Endodermal cell (in vitro differentiated cells): ENCODE measurements around the gene GJC1. TPM values are rescaled to one million over a fixed set of nuclear protein-coding genes. Genes with fewer than 3 reads are reported as not detected.

Experiments
- DNase-seq: peaks from one replicate; pipeline ENCODE4 v3.0.0-alpha.2; 2017
- H3K27ac ChIP-seq: 2 replicates; pipeline ENCODE4 v1.5.1; 2013; ENCODE audit warnings: mild to moderate bottlenecking, low read depth, low read length, moderate library complexity
- H3K27me3 ChIP-seq: 2 replicates; pipeline ENCODE4 v1.6.1; 2013; ENCODE audit warnings: mild to moderate bottlenecking, low read length, moderate library complexity; ENCODE audit not compliant: insufficient read depth, control insufficient read depth, poor library complexity, severe bottlenecking
- H3K36me3 ChIP-seq: 2 replicates; pipeline ENCODE4 v1.7.0; 2013; ENCODE audit warnings: mild to moderate bottlenecking, low read length, moderate library complexity; ENCODE audit not compliant: control insufficient read depth, insufficient read depth
- H3K4me1 ChIP-seq: one replicate; pipeline ENCODE4 v1.7.0; 2013; ENCODE audit warnings: low read length; ENCODE audit not compliant: control insufficient read depth, insufficient read depth
- H3K4me3 ChIP-seq: 2 replicates; pipeline ENCODE4 v1.5.1; 2013; ENCODE audit warnings: mild to moderate bottlenecking, low read length, moderate library complexity
- H3K9ac ChIP-seq: 2 replicates; pipeline ENCODE4 v1.6.1; 2013; ENCODE audit warnings: mild to moderate bottlenecking, low read length, moderate library complexity; ENCODE audit not compliant: poor library complexity, severe bottlenecking; ENCODE audit errors: extremely low read depth
- H3K9me3 ChIP-seq: 2 replicates; pipeline ENCODE4 v1.6.1; 2013; ENCODE audit warnings: mild to moderate bottlenecking, low read length, moderate library complexity; ENCODE audit not compliant: control insufficient read depth
- H3K27ac Mint-ChIP-seq: 2 replicates; pipeline ENCODE4 v1.8.0; 2020; ENCODE audit warnings: mixed read lengths
- H3K27me3 Mint-ChIP-seq: 2 replicates; pipeline ENCODE4 v1.8.0; 2021; ENCODE audit warnings: mild to moderate bottlenecking, mixed read lengths; ENCODE audit not compliant: insufficient read depth
- H3K36me3 Mint-ChIP-seq: 2 replicates; pipeline ENCODE4 v1.8.0; 2020; ENCODE audit warnings: low read depth, mixed read lengths
- H3K4me1 Mint-ChIP-seq: 2 replicates; pipeline ENCODE4 v1.8.0; 2020; ENCODE audit warnings: mixed read lengths
- H3K4me3 Mint-ChIP-seq: 2 replicates; pipeline ENCODE4 v1.8.0; 2020; ENCODE audit warnings: mild to moderate bottlenecking, moderate library complexity, mixed read lengths
- H3K9me3 Mint-ChIP-seq: 2 replicates; pipeline ENCODE4 v1.8.0; 2020; ENCODE audit warnings: mild to moderate bottlenecking, mixed read lengths
- CTCF ChIP-seq: fragments of 200-600 bp; sonication (generic); conservative IDR thresholded peaks from 2 replicates; pipeline ENCODE4 v1.5.0; 2021; ENCODE audit warnings: antibody characterized with exemption, mild to moderate bottlenecking
- WGBS, 2 experiments: methylation state at CpG; one replicate each; pipeline versions ENCODE4 v1.1.5 to v1.1.7; 2013; ENCODE audit warnings: missing lambda C conversion rate in 2 of 2, mixed read lengths in 1 of 2; ENCODE audit not compliant: insufficient coverage in 1 of 2, insufficient read length in 1 of 2; 5-methylcytosine and 5-hydroxymethylcytosine counted together
- total RNA-seq, 2 donors: library from RNA; stranded (reverse); fragmentation: NEBNext Ultra II Directional in 1 of 2; extraction: Animal tissue kit (Norgen Biotek cat#: 25700) in 1 of 2; gene quantifications; 2 replicates in 1 of 2; 3 replicates in 1 of 2; pipeline ENCODE4 v1.2.1, GENCODE V29; 2021

The GJC1 gene
- total RNA-seq, 2 donors from 2014 or later: 81.9 to 108 TPM

DNA sequence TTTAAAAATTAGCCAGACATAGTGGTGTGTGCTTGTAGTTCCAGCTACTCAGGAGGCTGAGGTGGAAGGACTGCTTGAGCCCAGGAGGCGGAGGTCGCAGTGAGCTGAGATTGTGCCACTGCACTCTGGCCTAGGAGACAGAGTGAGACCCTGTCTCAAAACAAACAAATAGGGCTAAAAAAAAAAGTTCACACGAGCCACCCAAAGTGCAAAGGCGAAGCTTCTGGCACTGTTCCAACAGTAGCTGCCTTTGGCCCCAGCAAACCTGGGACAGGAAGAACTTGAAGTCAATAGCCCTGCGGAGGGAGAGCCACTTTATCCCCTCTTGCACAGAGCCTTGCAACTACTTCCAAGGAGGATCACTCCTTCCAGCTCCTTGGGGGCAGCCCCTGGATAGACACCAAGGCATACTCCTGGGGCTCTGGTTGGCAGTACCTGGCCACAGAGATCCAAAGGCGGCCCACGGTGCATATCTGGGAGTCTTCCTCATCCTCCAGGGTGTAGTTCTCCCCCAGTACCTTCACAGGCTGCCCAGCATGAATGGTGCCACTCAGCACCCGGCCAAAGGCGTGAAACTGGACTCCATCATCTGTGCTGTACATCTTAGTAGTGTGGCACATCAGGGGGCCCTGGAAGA, 32.3 kb upstream of the GJC1 start:
- WGBS, 2 experiments: 92 to 94% methylated on average over 9 of the region's 9 CpGs
- peaks cover 82% of the 10 kb centered on the region for H3K36me3 ChIP-seq
- H3K27me3 Mint-ChIP-seq: no peaks in the 10 kb centered on the region
- no peak overlapping the region for H3K9ac ChIP-seq
- no peaks in the 10 kb centered on the region for H3K4me1 Mint-ChIP-seq
- H3K9me3 Mint-ChIP-seq: no peaks in the 10 kb centered on the region
- no peak overlapping the region for H3K27ac Mint-ChIP-seq
- TF ChIP-seq CTCF: no peak
- H3K27ac ChIP-seq: no peak overlapping the region
- H3K4me1 ChIP-seq: no peaks in the 10 kb centered on the region
- H3K4me3 ChIP-seq: no peak overlapping the region
- no peaks in the 10 kb centered on the region for H3K9me3 ChIP-seq
- peaks cover 70% of the 10 kb centered on the region for H3K36me3 Mint-ChIP-seq
- no peak for DNase-seq
- H3K4me3 Mint-ChIP-seq: no peak overlapping the region
- no peaks in the 10 kb centered on the region for H3K27me3 ChIP-seq

GRCh38 chr17:44859701-44860100, 29.6 kb upstream of the GJC1 start:
- Histone ChIP-seq H3K27me3 (no peaks in the 10 kb centered on the region), H3K4me1 (no peaks in the 10 kb centered on the region), H3K36me3 (peaks cover 97% of the 10 kb centered on the region), H3K9me3 (no peaks in the 10 kb centered on the region), H3K9ac (no peak overlapping the region), H3K4me3 (no peak overlapping the region), H3K27ac (no peak overlapping the region)
- WGBS, 2 experiments: 94 to 95% methylated on average over 2 to 5 of the region's 5 CpGs
- Mint-ChIP-seq H3K9me3 (no peaks in the 10 kb centered on the region), H3K27ac (no peak overlapping the region), H3K27me3 (no peaks in the 10 kb centered on the region), H3K36me3 (peaks cover 86% of the 10 kb centered on the region), H3K4me3 (no peak overlapping the region), H3K4me1 (no peaks in the 10 kb centered on the region)
- no peak for TF ChIP-seq CTCF
- no peak for DNase-seq

DNA sequence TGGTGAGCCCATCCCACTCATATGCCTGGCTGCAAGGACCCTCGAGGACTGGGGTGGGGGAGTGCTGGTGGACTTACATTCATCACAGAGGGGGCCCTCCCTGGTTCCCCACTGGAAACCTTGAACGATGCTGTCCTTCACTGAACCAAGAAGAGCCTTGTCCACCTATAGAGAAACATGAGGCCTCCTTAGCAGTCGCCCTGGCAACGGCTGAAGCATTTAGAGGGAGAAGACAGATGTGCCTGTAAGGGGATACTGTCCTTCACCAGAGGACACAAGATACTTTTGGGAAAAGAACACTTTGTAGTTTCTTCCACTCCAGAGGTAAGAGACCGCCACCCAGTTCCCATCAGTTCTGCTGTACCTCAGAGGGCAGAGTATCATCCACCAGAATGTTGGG, 24.1 kb upstream of the GJC1 start:
- Mint-ChIP-seq H3K27me3 (no peaks in the 10 kb centered on the region), H3K36me3 (peaks cover 83% of the 10 kb centered on the region), H3K4me1 (no peaks in the 10 kb centered on the region), H3K9me3 (no peaks in the 10 kb centered on the region), H3K4me3 (no peak overlapping the region), H3K27ac (no peak overlapping the region)
- Histone ChIP-seq H3K9me3 (no peaks in the 10 kb centered on the region), H3K9ac (no peak overlapping the region), H3K36me3 (peaks cover 83% of the 10 kb centered on the region), H3K27ac (no peak overlapping the region), H3K4me3 (no peak overlapping the region), H3K27me3 (no peaks in the 10 kb centered on the region), H3K4me1 (no peaks in the 10 kb centered on the region)
- no peak for DNase-seq
- WGBS, 2 experiments: 86 to 93% methylated on average over 2 to 5 of the region's 5 CpGs
- TF ChIP-seq CTCF: no peak
